IMR-90 (cell line): Measurements from ENCODE around the gene DTL. TPM values are rescaled to one million over a fixed set of nuclear protein-coding genes. Genes with fewer than 3 reads are reported as not detected.

Experiments
- ATAC-seq: fragments of 200-7000 bp; cut with Tn5 transposase; 2 replicates; pipeline ENCODE4 v1.9.1; 2020; ENCODE audit warnings: low read depth, mild to moderate bottlenecking, moderate library complexity
- BruUV-seq: library from RNA; stranded (reverse); fragments of 400-500 nt; replicated peaks from 2 replicates; lab custom pipeline; 2021; lab: Mats Ljungman, UMichigan
- CTCF ChIA-PET: fragments of 300-600 bp; formaldehyde crosslinking; extraction: SDS; loops from one replicate; lab custom pipeline; 2021; ENCODE audit warnings: antibody characterized with exemption; lab: Yijun Ruan, JAX
- POLR2A ChIA-PET: fragments of 300-600 bp; sonication (Branson Sonifier 250); formaldehyde crosslinking; loops from one replicate; lab custom pipeline; 2022; ENCODE audit warnings: antibody characterized with exemption; ENCODE audit not compliant: unreplicated experiment; lab: Charles Lee
- DNase-seq: peaks from one replicate; pipeline ENCODE4 v3.0.0; 2013
- H2AFZ ChIP-seq: replicated peaks from 2 replicates; pipeline ENCODE3; 2013; ENCODE audit warnings: low read length, mild to moderate bottlenecking; ENCODE audit not compliant: poor library complexity
- H2AK5ac ChIP-seq: 2 replicates; pipeline ENCODE4 v1.6.1; 2013; ENCODE audit warnings: low read depth, low read length, inconsistent platforms
- H2AK9ac ChIP-seq: replicated peaks from 2 replicates; pipeline ENCODE3; 2013; ENCODE audit warnings: mild to moderate bottlenecking, low read depth, low read length, moderate library complexity; ENCODE audit not compliant: poor library complexity
- H2BK120ac ChIP-seq: 2 replicates; pipeline ENCODE4 v1.6.1; 2013; ENCODE audit warnings: low read depth, low read length, inconsistent platforms
- H2BK15ac ChIP-seq: 3 replicates; pipeline ENCODE4 v1.6.1; 2013; ENCODE audit warnings: low read depth, low read length, inconsistent platforms
- H2BK20ac ChIP-seq: 2 replicates; pipeline ENCODE4 v1.6.1; 2013; ENCODE audit warnings: low read depth, mild to moderate bottlenecking, inconsistent platforms, low read length, moderate library complexity
- H2BK5ac ChIP-seq: 2 replicates; pipeline ENCODE4 v1.6.1; 2013; ENCODE audit warnings: mild to moderate bottlenecking, low read depth, low read length, inconsistent platforms; ENCODE audit not compliant: poor library complexity, severe bottlenecking
- H3K14ac ChIP-seq: replicated peaks from 2 replicates; pipeline ENCODE4 v1.6.1; 2013; ENCODE audit warnings: low read depth, low read length, inconsistent platforms
- H3K18ac ChIP-seq: 2 replicates; pipeline ENCODE4 v1.6.1; 2013; ENCODE audit warnings: low read depth, low read length, control low read depth
- H3K23ac ChIP-seq: 2 replicates; pipeline ENCODE4 v1.6.1; 2013; ENCODE audit warnings: low read depth, low read length, inconsistent platforms
- H3K27ac ChIP-seq: 2 replicates; pipeline ENCODE4 v1.5.1; 2013; ENCODE audit warnings: mild to moderate bottlenecking, control low read depth, low read length; ENCODE audit not compliant: insufficient read depth
- H3K27me3 ChIP-seq: 2 replicates; pipeline ENCODE4 v1.6.1; 2013; ENCODE audit warnings: low read length; ENCODE audit not compliant: control insufficient read depth, insufficient read depth
- H3K36me3 ChIP-seq: 2 replicates; pipeline ENCODE4 v1.6.1; 2013; ENCODE audit warnings: low read length, mixed read lengths; ENCODE audit not compliant: control insufficient read depth, insufficient read depth
- H3K4ac ChIP-seq: 2 replicates; pipeline ENCODE4 v1.6.1; 2013; ENCODE audit warnings: low read depth, low read length, inconsistent platforms
- H3K4me1 ChIP-seq: 2 replicates; pipeline ENCODE4 v1.6.1; 2013; ENCODE audit warnings: low read length, mixed read lengths; ENCODE audit not compliant: control insufficient read depth, insufficient read depth
- H3K4me2 ChIP-seq: 2 replicates; pipeline ENCODE4 v1.6.1; 2013; ENCODE audit warnings: low read depth, mild to moderate bottlenecking, control low read depth, low read length, moderate library complexity
- H3K4me3 ChIP-seq: 2 replicates; pipeline ENCODE4 v1.5.1; 2013; ENCODE audit warnings: low read depth, mild to moderate bottlenecking, control low read depth, low read length, moderate library complexity; ENCODE audit not compliant: insufficient read depth
- H3K56ac ChIP-seq: 2 replicates; pipeline ENCODE4 v1.6.1; 2013; ENCODE audit warnings: low read length, inconsistent platforms; ENCODE audit not compliant: insufficient read depth; ENCODE audit errors: extremely low read depth
- H3K79me1 ChIP-seq, 2 experiments: 2 replicates each; pipeline ENCODE4 v1.6.1; 2013; ENCODE audit warnings: low read length in 2 of 2, inconsistent platforms in 1 of 2, low read depth in 1 of 2
- H3K9ac ChIP-seq: 2 replicates; pipeline ENCODE4 v1.6.1; 2013; ENCODE audit warnings: low read depth, low read length, control low read depth
- H3K9me1 ChIP-seq: 2 replicates; pipeline ENCODE4 v1.6.1; 2013; ENCODE audit warnings: low read length, inconsistent platforms; ENCODE audit not compliant: insufficient read depth
- H3K9me3 ChIP-seq: 2 replicates; pipeline ENCODE4 v1.6.1; 2013; ENCODE audit warnings: low read length; ENCODE audit not compliant: control insufficient read depth, insufficient read depth
- H4K20me1 ChIP-seq: 2 replicates; pipeline ENCODE4 v1.6.1; 2013; ENCODE audit warnings: low read length, inconsistent platforms; ENCODE audit not compliant: insufficient read depth
- H4K5ac ChIP-seq: 2 replicates; pipeline ENCODE4 v1.6.1; 2013; ENCODE audit warnings: mild to moderate bottlenecking, low read depth, low read length, control low read depth
- H4K8ac ChIP-seq, 2 experiments: 2 replicates each; pipeline ENCODE4 v1.6.1; 2013; ENCODE audit warnings: low read depth in 2 of 2, low read length in 2 of 2, control low read depth in 1 of 2, inconsistent platforms in 1 of 2
- H4K91ac ChIP-seq: 2 replicates; pipeline ENCODE4 v1.6.1; 2013; ENCODE audit warnings: low read depth, low read length, inconsistent platforms; ENCODE audit not compliant: insufficient read depth
- BHLHE40 ChIP-seq: fragments of 150-350 bp; IDR thresholded peaks from 2 replicates; pipeline ENCODE4 v1.6.1; 2016; ENCODE audit warnings: mild to moderate bottlenecking, low read depth, low read length
- MAFK ChIP-seq: IDR thresholded peaks from 2 replicates; pipeline ENCODE4 v1.6.1; 2012; ENCODE audit warnings: low read depth, low read length, improper control_type of control experiment
- MAZ ChIP-seq: IDR thresholded peaks from 2 replicates; pipeline ENCODE4 v1.6.1; 2012; ENCODE audit warnings: low read depth, mild to moderate bottlenecking, low read length, improper control_type of control experiment, moderate library complexity, borderline replicate concordance
- WGBS, 2 experiments: methylation state at CpG; one replicate each; pipeline versions ENCODE4 v1.1.5 to v1.1.7; 2013; ENCODE audit warnings: missing lambda C conversion rate in 2 of 2; ENCODE audit not compliant: insufficient read length in 1 of 2; ENCODE audit errors: extremely low coverage in 2 of 2; 5-methylcytosine and 5-hydroxymethylcytosine counted together
- dilution Hi-C: fragments of 300-500 bp; cut with HindIII; formaldehyde crosslinking; loops from one replicate; pipeline ENCODE4 v1.14.3; 2018; ENCODE audit warnings: low sequenced_read_pairs; ENCODE audit not compliant: unreplicated experiment
- in situ Hi-C: fragments of 300-500 bp; cut with MboI; formaldehyde crosslinking; loops from 3 replicates; pipeline ENCODE4 v1.14.3; 2019; ENCODE audit warnings: low sequenced_read_pairs, inconsistent platforms, mixed read lengths
- intact Hi-C: fragments of 100-400 bp; cut with micrococcal nuclease; formaldehyde crosslinking; loops from 2 replicates; pipeline ENCODE4 v1.10.0; 2022
- polyA plus RNA-seq, 3 experiments: library from polyadenylated mRNA; depleted of rRNA; stranded (reverse); fragments of >200 nt; gene quantifications; 2 replicates each; pipeline ENCODE4 v1.2.3, GENCODE V29; 2012; ENCODE audit warnings: low replicate concordance in 1 of 3
- total RNA-seq: library from RNA; depleted of rRNA; stranded (reverse); fragments of >200 nt; gene quantifications from 2 replicates; pipeline ENCODE4 v1.2.3, GENCODE V29; 2012

DTL gene
- total and polyA plus RNA-seq, 2 of the 4 experiments (the other 2 are of a cell fraction): 11.8 to 19.9 TPM

GRCh38 chr1:212074856-212075255, 39.3 kb downstream of the DTL start:
- H2BK120ac ChIP-seq: no peak overlapping the region
- H3K18ac ChIP-seq: no peak overlapping the region
- intact Hi-C loops: no loop called here
- H3K4me3 ChIP-seq: no peak overlapping the region
- no peaks in the 10 kb centered on the region for H3K9me3 ChIP-seq
- H4K20me1 ChIP-seq: no peaks in the 10 kb centered on the region
- H4K8ac ChIP-seq: no peak overlapping the region
- H3K56ac ChIP-seq: no peak overlapping the region
- TF ChIP-seq MAFK: no peak
- TF ChIP-seq MAZ: no peak
- no peak for TF ChIP-seq BHLHE40
- no peak overlapping the region for H3K4ac ChIP-seq
- no peak overlapping the region for H2AK5ac ChIP-seq
- H3K79me1 ChIP-seq: no peaks in the 10 kb centered on the region; a peak in 1 of 4 replicates
- BruUV-seq: no TSS peak
- H3K14ac ChIP-seq: no peak overlapping the region
- ChIA-PET POLR2A (no interaction called here), CTCF (interaction anchor here (1.4 kb wide), 1 partner anchor 13 kb away, joined by 3 read pairs; no protein-coding TSS in a partner anchor)
- H3K9me1 ChIP-seq: no peaks in the 10 kb centered on the region
- H3K4me2 ChIP-seq: no peak overlapping the region
- DNase-seq (no peak), ATAC-seq (no peak)
- H3K23ac ChIP-seq: no peak overlapping the region
- no peaks in the 10 kb centered on the region for H3K4me1 ChIP-seq
- no peak overlapping the region for H4K91ac ChIP-seq
- WGBS, 2 experiments: no CpG with 5 or more reads among the region's 3 CpGs
- H2BK5ac ChIP-seq: no peak overlapping the region
- H2AK9ac ChIP-seq: no peak overlapping the region
- dilution Hi-C loops: no loop called here
- H3K9ac ChIP-seq: no peak overlapping the region
- H2BK20ac ChIP-seq: no peak overlapping the region
- no peak overlapping the region for H4K5ac ChIP-seq
- H2BK15ac ChIP-seq: no peak overlapping the region
- in situ Hi-C loops: loop anchor here (5.0 kb wide), 2 partner anchors 217 to 292 kb away; no protein-coding TSS in a partner anchor
- no peaks in the 10 kb centered on the region for H3K27me3 ChIP-seq
- H3K27ac ChIP-seq: no peak overlapping the region
- no peaks in the 10 kb centered on the region; the same call in 1 of the 2 replicates for H3K36me3 ChIP-seq
- no peak overlapping the region for H2AFZ ChIP-seq
